ENCODE measurements around the gene PHACTR2.
"Not testable (repeated sequence)": the region's sequence is repeated elsewhere in the genome, so short reads cannot be mapped to it uniquely, and the experiment has no call there.

PHACTR2 gene

DNA sequence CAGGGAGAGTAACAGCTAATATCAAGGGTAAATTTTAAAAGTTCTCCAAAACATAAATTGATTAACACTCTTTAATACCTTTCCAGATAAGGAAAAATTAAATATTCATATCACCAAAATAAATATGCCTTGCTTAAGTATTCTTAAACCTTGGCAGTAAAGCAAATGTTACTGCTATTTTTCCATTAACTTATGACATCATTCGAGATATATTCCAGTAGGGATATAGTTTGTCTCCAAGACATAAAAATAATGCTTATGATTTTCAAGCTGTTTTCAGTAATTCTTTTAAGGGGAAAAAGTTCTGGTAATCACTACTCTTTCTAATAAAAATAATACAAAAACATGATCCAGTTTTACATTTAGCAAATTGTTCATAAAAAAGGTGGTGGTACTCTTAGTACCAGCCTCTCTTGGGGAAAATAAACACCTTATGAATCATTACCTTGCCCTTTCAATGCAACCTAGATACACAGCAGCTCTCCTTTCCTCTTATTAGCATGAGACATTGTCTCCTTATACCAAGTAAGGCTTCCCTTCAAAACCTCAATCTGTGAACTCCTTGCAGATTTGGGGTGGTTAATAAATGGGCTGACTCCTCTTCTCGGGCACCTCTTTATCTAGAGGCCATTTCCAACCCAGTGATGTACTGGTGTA lies 133.9 kb downstream of the PHACTR2 start:
- DNase-seq = no peak

DNA sequence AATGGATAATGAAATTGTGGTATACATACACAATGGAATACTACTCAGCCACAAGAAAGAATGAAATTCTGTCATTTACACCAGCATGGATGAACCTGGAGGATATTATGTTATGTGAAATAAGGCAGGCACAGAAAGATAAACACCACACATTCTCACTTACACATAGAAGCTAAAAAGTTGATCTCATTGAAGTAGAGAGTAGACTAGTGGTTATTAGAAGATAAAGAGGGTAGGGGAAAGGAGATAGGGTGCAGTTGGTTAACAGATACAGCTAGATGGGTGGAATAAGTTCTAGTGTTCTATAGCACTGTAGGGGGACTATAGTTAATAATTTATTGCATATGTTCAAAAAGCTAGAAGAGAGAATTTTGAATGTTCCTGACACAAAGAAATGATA lies 139.9 kb downstream of the PHACTR2 start:
- DNase-seq = no peak

DNA sequence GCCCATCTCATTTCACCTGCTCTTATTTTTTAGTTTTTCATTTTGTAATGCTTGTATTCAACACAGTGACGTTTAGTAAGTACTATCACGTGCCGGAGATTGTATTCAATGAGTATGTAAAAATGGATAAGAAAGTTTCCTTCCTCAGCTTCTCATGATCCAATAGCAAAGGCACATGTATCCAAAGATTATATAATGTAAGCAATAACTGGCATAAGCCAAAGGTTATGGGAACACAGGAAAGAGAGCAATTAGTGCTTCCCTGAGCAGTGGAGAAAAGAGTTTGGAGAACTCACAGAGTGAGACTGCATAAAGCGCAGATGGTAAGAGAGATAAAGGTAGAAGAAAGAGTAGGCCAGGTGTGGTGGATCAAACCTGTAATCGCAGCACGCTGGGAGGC lies 143.6 kb downstream of the PHACTR2 start:
- DNase-seq = no peak

DNA sequence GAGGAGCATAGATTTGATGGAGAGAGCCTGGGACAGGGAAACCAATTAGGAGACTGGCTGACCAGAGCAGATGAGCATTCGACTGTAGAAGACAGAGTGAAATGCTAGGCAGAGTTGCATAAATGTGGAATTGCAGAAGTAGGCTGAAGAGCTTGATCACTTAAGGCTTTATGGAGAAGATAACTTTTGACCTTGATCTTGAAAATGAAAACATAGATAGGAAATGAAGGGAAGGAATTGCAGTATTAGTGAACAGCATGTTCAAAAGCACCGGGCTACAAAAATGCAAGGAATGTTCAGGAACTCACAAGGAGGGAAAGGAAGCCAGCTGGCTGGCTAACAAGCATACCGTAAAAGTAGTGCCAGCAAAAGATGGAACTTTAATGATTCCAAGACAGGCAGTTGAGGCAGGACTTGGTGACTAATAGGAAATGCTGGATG lies 144.8 kb downstream of the PHACTR2 start:
- no peak for DNase-seq

DNA sequence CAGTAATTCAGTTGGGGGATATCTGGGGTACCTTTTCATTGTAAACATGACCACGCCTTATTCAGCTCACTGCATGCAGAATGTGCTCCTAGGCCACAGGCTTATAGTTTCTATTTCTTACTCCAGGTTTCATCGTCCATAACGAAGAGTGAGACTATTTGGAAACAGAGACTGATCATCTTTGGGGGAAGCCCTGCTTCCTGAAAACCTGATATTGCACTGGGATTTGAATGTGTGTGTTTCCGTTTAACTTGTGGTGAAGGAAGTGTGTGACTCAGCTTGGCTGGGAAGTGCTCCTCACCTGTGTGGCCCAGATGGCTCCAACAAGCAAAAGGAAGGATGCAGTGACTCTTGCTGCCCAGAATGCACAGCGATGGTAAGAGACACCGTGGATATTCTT lies 145.8 kb downstream of the PHACTR2 start:
- no peak for DNase-seq

DNA sequence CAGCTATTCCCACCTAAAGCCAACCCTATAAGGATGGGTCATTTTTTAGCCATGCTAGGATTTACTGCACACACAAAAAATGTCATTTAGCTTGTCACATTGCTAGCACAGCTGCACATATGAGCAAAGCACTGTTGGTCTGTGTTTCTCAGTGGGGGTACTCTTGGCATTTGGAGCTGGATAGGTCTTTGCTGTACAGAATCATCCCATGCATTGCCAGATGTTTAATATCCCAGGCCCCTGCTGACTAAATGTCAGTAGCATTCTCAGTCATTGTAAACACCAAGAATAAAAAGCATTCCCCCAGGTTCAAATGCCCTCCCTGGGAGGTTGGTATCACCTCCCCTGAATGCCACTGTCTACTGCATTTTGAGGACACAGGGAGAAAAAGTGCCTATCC lies 150.8 kb downstream of the PHACTR2 start:
- peak; percentile 10 for DNase-seq

DNA sequence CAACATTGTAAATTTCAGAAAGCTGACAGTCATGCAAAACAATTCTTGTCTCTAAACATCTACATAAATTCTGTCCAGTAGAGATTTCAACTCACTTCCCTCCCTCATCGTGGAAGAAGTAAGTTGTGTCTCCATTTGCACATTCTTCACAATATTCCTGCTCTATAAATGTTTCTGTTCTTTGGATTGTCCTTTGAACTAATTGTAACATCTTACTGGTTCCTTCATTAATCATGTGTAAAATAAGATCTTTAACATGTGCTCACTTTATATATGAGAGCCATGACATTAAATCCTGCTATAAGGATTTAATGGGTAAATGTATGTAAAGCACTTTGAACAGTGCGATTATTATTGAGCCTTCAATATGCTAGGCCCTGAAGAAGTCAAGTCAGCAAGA lies 158.4 kb downstream of the PHACTR2 start:
- DNase-seq = no peak

DNA sequence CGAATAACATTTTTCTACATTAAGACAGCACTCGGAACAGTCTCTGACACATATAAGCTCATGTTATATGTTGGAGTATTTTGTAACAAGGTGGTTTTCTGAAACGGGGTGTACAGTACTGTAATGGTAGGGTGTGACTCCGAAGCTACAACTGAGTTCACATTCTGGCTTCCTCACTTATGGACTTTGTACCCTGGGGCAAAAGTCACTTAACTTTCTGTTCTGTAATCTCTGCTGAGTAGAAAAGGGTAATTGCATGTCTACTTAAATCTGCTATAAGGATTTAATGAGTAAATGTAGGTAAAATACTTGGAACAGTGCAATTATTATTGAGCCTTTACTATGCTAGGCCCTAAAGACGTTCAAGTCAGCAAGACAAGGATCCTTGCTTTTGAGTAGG lies 160.6 kb downstream of the PHACTR2 start:
- DNase-seq = no peak

DNA sequence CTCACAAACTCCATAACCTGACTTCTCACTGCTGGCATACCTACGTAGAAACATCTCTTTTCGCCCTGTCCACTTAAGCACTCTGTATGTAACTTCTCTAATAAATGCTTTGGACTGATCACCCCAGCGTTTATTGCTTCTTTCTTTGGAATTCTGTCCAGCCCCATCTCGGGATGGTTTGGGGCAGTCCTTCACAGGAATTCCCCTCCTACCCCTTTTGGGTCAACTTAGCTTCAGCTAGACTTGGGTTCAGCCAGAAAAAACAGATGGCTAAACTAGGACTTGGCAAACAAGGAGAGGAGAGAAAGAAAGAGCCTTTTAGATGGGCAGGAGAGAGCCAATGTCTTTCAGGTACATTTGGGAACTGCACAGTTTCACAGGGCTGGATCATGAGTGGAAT lies 161.4 kb downstream of the PHACTR2 start:
- no peak for DNase-seq

DNA sequence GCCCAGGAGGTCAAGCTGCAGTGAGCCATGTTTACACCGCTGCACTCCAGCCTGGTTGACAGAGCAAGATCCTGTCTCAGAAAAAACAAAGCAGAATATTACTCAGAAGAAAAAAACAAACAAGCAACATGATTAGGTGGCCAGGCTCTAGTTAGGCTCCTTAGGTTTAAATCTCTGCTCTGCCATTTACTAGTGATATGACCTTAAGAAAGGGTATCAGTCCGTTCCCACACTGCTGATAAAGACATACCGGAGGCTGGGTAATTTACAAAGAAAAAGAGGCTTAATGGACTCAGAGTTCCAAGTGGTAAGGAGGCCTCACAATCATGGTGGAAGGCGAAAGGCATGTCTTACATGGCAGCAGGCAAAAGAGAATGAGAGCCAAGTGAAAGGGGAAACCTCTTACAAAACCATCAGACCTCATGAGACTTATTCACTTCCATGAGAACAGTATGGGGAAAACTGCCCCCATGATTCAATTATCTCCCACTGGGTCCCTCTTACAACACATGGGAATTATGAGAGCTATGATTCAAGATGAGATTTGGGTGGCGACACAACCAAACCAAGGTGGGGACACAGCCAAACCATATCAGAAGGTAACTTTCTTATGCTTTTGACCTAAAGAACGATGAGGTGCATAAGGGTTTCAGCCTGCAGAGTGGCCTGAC lies 163.0 kb downstream of the PHACTR2 start:
- no peak for DNase-seq

DNA sequence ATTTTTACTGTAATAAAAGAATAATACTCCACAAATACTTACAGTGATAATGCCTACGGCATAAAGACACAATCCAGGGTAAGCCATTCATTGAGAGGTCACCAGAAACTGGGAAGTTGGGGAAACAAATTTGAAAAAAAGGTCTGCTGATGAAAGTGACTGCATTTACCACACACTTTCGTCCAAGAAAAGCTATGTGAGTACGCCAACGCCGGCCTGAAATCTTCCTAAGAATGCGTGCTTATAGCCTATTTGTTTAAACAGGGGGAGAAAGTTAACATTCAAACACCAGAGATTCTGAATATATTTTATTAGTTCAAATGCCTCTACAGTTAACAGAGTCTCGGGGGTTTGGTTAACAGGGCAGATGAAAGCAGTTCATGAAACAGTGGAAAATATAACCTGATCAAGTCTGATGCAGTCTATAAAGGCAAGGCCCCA lies 164.7 kb downstream of the PHACTR2 start:
- DNase-seq = no peak

DNA sequence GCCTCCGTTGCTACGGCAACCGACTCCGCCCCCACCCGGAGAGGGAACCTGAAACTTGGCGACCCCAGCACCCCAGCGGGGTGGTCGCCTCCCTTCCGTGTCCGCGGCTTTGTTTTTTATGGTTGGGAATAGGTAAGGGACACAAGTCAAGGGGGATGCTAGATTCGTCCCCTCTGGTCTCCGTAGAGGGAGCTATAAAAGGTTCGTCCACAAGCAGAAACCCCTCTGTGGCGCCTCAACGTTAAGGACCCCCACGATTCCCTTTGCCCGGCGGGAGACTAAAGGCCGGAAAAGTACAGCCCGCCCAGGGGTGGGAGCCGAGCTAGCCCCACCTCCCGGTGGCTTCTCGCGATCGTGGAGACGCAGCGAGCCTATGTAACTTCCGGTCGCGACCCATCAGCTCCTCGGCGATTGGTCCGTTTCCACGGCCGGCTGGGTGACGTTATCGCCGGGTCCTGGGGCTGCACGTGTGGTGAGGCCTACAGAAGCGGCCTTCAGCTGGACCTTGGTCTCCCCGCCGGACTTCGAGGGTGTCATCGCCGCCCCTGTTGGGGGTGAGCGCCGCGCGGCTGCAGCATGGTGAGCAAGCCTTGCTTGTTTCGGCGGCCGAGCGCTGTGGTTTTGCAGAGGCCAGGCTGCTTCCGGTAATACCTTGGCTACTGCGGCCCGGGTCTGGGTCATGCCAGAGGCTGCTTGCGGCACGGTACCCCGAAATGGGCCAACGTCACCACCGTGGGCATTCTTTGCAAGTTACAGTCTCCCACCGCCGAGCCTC lies 165.3 kb downstream of the PHACTR2 start, which contains the start of gene LTV1:
Gene LTV1, plus strand, starts transcription at position 437 of the 775 bp plus-strand sequence. Its CDS starts 140 bp downstream, at position 577.
- DNase-seq = peak; percentile 98

DNA sequence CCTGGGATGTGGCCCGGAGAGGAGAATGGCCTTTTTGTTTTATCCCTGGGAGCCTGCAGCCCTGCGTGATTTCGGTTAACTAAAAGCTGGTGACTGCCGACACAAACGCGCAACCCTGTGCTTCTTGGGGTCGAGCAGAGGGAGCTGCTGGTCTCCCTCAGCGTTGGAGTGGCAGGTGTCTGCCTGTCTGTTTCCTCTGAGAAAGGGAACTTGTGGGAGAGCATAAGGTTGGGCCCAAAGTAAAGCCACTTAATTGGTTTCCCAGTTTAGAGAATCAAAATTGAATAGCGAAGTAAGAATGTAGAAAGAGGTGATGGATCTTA lies 165.9 kb downstream of the PHACTR2 start:
- peak; percentile 50 for DNase-seq

DNA sequence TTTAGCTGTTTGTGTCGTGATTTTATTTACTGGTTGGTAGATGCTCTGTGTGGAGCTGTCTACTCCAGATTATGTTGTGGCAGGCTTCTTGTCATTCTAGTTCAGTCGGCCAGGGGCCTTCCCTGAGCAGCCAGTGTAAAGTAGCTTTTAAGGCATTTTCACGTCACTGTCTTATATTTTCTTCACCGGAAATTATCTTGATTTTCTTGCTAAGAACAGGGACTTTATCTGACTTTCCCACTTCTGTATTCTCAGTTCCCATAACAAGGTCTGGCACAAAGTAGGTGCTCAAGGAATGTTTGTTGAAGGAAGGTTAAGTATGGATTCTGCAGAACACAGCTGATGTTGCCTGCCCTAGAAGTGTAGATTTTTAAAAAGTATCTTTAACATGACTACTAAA lies 166.2 kb downstream of the PHACTR2 start:
- peak; percentile 27 for DNase-seq

DNA sequence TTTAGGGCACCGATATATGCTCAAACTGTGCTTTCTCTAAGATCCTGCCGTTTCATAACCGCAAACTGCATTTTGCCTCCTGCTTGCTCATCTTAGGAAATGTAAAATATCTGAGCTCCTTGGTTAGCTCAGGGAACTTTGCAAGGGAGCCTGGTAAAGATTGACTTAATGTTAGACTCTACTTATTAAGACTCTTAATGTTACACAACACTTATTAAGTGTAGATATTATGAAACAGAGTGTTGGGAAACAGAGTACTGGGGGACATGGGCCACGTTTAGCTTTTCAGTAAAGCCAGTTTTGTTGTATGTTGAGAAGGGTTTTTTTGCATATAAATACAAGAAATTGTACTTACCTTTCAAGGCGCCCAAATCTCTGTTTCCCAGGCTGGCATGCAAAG lies 167.3 kb downstream of the PHACTR2 start:
- DNase-seq = no peak

DNA sequence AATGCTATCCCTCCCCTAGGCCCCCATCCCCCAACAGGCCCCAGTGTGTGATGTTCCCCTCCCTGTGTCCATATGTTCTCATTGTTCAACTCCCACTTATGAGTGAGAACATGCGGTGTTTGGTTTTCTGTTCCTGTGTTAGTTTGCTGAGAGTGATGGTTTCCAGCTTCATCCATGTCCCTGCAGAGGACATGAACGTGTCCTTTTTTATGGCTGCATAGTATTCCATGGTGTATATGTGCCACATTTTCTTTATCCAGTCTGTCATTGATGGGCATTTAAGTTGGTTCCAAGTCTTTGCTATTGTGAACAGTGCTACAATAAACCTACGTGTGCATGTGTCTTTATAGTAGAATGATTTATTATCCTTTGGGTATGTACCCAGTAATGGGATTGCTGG lies 173.9 kb downstream of the PHACTR2 start:
- DNase-seq = not testable (repeated sequence)

DNA sequence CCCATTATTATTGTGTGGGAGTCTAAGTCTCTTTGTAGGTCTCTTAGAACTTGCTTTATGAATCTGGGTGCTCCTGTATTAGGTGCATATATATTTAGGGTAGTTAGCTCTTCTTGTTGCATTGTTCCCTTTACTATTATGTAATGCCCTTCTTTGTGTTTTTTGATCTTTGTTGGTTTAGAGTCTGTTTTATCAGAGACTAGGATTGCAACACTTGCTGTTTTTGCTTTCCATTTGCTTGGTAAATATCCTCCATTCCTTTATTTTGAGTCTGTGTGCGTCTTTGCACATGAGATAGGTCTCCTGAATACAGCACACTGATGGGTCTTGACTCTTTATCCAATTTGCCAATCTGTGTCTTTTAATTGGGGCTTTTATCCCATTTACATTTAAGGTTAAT lies 177.3 kb downstream of the PHACTR2 start:
- not testable (repeated sequence) for DNase-seq

DNA sequence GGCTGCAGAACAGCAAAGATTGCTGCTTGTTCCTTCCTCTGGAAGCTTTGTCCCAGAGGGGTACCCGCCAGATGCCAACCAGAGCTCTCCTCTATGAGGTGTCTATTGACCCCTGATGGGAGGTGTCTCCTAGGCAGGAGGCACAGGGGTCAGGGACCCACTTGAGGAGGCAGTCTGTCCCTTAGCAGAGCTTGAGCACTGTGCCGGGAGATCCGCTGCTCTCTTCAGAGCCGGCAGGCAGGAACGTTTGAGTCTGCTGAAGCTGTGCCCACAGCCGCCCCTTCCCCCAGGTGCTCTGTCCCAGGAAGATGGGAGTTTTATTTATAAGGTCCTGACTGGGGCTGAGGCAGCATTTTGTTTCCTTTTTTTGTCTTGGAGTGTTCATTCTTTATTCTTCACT lies 179.0 kb downstream of the PHACTR2 start:
- not testable (repeated sequence) for DNase-seq

DNA sequence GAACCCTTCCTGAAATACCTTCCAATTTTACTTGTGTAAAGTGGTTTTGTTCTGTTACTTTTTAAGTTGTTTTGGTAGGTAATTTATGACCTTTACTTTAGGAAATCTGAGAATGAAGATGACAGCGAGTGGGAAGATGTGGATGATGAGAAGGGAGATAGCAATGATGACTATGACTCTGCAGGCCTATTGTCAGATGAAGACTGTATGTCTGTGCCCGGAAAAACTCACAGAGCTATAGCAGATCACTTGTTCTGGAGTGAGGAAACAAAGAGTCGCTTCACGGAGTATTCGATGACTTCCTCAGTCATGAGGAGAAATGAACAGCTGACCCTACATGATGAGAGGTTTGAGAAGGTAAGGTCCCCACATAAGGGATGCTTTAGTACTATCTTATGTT lies 179.9 kb downstream of the PHACTR2 start:
- no peak for DNase-seq

DNA sequence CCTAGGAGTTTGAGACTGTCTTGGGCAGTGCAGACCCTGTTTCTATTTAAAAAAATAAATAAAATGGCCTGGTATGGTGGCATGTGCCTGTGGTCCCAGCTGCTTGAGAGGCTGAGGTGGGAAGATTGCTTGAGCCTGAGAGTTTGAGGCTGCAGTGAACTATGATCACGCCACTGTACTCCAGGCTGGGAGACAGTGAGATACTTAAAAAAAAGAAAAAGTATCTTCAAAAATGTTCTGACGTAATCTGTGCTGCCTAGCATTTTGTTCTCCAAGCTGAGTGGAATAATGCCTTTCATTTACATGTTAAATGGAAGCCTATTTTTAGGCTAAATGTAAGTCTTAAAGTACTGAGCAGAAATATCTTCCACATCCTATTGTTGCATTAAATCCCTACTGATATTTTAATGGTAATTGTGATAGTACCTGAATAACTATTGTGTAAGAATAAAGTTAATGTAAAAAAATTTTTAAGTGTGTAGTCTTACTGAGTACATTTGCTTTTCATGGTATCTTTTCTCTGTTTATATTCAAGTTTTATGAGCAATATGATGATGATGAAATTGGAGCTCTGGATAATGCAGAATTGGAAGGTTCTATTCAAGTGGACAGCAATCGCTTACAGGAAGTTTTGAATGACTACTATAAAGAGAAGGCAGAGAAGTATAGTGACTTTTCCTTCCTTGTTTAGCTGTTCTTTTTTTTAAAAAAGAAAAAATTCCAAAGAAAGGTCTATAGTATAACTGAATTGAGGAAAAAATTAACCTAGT lies 182.3 kb downstream of the PHACTR2 start:
- no peak for DNase-seq

DNA sequence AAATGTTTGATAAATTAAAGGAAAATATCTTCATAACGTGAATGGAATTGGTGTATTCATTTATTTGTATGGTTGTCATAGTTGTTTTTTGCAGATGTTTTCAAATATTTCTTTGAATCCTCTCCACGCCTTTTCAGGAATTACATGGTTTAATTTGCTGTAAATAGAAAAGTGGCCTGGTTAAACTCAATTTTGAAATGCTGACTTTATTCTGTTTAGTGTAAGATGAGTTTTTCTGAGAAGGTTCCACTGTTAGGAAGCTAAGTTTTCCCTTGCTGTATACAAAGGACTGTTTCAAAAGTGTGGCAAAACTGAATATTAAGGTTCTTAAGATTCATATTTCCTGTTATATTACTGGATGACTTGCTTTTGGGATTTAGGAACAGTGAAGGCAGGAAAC lies 186.0 kb downstream of the PHACTR2 start:
- DNase-seq = no peak

DNA sequence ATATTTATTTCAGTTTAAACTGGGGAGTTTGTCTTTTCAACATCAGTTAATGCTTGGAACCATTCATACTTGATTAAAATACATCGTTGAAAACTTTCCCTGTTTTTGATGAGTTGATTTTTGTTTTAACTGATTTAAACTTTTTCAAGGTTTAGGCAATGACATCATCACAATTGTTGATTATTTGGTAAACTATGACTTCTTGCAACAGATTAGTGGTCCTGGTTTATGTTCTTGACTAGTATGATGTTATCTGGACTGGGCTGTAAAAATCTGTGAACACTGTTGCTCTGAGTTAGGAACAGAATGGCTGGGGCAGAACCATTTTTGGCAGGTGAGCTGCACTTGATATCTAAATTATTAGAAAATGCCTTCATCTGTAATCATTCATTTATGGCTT lies 186.5 kb downstream of the PHACTR2 start, which contains the start of gene ZC2HC1B:
Gene ZC2HC1B, plus strand, starts transcription at position 241 of the 400 bp plus-strand sequence. Its CDS starts 66 bp downstream, at position 307.
- DNase-seq = no peak

DNA sequence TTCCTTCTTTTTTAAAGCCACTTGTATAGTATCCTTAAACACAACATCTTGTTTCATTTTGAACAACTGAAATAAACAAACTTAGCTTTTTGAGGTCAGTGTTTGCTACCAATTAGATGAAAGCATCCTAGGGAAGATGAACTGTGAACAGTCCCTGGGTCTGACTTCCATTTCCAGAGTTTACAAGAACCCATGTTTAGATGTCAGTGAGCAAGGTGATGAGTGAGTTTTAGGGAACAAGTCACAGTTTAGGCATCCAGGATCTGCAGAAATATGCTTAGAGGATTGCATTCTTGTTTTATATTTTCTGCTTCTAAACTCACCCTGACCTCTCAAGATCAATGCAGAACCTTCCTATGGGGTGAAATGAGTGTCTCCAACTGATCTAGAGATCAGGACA lies 189.5 kb downstream of the PHACTR2 start:
- DNase-seq = no peak

Measured in NCI-H69 (cell line).